GM13977 (cell line): ENCODE measurements around the gene CLEC1A.

Experiments used
- DNase-seq: peaks from one replicate; pipeline ENCODE4 v3.0.0; 2012; ENCODE audit warnings: low spot score
- CTCF ChIP-seq: IDR thresholded peaks from 2 replicates; pipeline ENCODE4 v1.5.1; 2012; ENCODE audit warnings: mild to moderate bottlenecking, control low read depth; ENCODE audit not compliant: insufficient read depth; ENCODE audit errors: extremely low read depth, missing control alignments
- in situ Hi-C: fragments of 300-500 bp; cut with MboI; formaldehyde crosslinking; loops from one replicate; pipeline ENCODE4 v1.12.0; 2022; ENCODE audit warnings: low sequenced_read_pairs, low pct_unique_long_range_greater_than_20kb, mixed read lengths, inconsistent platforms; ENCODE audit not compliant: unreplicated experiment

The CLEC1A gene

GRCh38 chr12:10094646-10095395, 4.0 kb downstream of the CLEC1A start:
- no peak for TF ChIP-seq CTCF
- DNase-seq, result no peak
- in situ Hi-C loops, result no loop called here

- TF ChIP-seq CTCF, result no peak
These were observed 9.6 kb downstream of the CLEC1A start for GRCh38 chr12:10088955-10089900.

GRCh38 chr12:10088031-10088430, 10.8 kb downstream of the CLEC1A start:
- no peak for DNase-seq
- in situ Hi-C loops, result no loop called here
- TF ChIP-seq CTCF, result no peak

More at GRCh38 chr12:10088955-10089900, 9.6 kb downstream of the CLEC1A start:
- no peak for DNase-seq
- in situ Hi-C loops, result no loop called here

- no peak for DNase-seq
- no peak for TF ChIP-seq CTCF
- in situ Hi-C loops, result no loop called here
These were observed 12.4 kb downstream of the CLEC1A start for GRCh38 chr12:10086387-10086786.

GRCh38 chr12:10084733-10085132, 14.1 kb downstream of the CLEC1A start:
- TF ChIP-seq CTCF, result no peak
- in situ Hi-C loops, result no loop called here
- DNase-seq, result no peak

GRCh38 chr12:10082117-10082874, 16.5 kb downstream of the CLEC1A start:
- in situ Hi-C loops, result no loop called here
- DNase-seq, result no peak
- TF ChIP-seq CTCF, result no peak
